Measurements from ENCODE around the gene GRID1.

DNA sequence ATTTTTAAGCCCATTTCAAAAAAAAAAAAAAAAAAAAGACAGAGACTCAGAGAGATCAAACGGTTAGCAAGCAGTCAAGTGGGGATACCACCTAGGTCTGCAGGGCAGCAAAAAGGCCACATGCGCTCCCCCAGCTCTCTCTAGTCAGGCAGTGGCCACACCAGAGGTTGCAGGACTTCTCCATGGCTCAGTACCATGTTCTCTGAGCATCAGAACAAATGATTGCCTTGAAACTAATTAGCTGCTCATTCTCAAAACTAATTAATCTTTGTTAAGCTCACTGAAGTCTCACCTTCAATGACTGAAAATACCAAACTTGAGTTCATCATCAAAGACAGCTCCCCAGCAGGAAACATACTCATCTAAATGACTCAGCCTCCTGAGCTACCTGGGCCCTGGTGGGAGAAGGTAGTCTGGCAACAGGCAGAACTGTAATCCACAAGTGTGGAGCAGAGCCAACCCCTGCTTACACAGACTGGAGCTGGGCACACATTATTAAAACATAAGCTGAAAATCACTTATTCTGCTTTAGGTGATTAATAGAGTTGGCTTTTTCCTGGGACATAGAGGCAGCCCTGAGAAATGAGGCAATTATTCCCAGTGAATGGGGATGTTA, 319.6 kb downstream of the GRID1 start:
- TF ChIP-seq, protein P1, sequence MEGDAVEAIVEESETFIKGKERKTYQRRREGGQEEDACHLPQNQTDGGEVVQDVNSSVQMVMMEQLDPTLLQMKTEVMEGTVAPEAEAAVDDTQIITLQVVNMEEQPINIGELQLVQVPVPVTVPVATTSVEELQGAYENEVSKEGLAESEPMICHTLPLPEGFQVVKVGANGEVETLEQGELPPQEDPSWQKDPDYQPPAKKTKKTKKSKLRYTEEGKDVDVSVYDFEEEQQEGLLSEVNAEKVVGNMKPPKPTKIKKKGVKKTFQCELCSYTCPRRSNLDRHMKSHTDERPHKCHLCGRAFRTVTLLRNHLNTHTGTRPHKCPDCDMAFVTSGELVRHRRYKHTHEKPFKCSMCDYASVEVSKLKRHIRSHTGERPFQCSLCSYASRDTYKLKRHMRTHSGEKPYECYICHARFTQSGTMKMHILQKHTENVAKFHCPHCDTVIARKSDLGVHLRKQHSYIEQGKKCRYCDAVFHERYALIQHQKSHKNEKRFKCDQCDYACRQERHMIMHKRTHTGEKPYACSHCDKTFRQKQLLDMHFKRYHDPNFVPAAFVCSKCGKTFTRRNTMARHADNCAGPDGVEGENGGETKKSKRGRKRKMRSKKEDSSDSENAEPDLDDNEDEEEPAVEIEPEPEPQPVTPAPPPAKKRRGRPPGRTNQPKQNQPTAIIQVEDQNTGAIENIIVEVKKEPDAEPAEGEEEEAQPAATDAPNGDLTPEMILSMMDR (IDR thresholded peaks at IDR 0.05; ENCODE audit: low read length) = no peak
- no peak for TF ChIP-seq EZH2 (optimal IDR thresholded peaks at IDR 0.05; ENCODE audit: low read depth, low read length)
